GM18498 (cell line): ENCODE data around the gene CNR1.

Experiments
- ATAC-seq: cut with Tn5 transposase; IDR thresholded peaks from one replicate; pipeline ENCODE4 v1.9.1; 2021; ENCODE audit warnings: mild to moderate bottlenecking, moderate library complexity; ENCODE audit not compliant: unreplicated experiment

CNR1 gene

DNA sequence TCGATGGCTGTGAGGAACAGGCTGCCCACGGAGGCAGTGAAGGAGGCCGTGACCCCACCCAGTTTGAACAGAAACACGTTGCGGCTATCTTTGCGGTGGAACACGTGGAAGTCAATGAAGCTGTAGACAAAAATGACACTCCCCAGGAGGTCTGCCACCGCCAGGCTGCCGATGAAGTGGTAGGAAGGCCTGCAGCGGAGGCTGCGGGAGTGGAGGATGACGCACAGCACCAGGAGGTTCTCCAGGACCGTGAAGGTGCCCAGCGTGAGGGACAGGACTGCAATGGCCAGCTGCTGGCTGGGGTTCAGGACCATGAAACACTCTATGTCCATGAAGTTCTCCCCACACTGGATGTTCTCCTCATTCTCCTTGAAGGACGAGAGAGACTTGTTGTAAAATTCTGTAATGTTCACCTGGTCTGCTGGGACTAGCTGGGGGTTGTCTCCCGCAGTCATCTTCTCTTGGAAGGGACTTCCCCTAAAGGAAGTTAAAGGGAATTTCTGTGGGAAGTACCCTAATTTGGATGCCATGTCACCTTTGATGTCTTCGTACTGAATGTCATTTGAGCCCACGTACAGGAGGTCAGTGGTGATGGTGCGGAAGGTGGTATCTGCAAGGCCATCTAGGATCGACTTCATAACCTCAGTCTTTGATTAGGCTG lies 21.4 kb downstream of the CNR1 start:
- ATAC-seq: no peak

DNA sequence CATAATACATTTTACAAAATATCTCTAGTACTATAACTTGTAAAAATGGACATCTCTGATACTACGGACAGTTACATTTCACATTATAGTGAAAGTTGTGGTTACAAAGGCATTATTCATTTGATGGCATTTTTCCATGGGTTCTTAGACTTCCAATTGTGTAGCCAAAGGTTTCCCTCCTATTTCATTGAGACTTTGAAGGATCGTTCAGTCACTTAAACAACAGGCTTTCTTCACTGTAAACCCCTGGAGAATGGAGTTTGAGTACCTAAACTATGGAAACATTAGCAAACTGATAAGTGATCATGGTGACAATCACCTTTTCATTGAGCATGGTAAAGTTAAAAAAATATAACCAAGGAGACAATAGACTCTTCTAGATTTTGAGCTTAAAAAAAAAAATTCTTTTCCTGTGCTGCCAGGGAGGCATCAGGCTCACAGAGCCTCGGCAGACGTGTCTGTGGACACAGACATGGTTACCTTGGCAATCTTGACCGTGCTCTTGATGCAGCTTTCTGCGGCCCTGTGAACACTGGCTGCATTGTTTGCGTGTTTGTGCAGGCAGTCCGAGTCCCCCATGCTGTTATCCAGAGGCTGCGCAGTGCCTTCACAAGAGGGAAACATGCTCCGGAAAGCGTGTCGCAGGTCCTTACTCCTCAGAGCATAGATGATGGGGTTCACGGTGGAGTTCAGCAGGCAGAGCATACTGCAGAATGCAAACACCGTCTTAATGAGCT lies 22.6 kb downstream of the CNR1 start:
- no peak for ATAC-seq

DNA sequence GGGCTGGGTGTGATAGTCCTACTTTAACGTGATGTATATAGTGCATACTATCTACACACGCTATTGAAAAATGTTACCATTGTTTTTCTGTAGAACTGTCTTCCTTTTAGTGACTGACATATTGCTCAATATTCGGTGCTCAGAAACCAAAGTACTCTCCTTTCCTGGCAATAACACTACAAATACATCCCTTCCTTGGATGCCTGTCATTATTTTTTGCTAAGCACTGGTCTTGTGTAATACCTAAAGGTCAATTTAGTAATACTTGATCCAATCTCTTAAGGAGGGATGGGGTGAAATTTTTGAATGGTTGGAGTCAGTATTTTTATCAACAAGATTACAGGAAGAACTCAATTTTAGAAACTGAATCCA lies 23.9 kb downstream of the CNR1 start:
- ATAC-seq: no peak

DNA sequence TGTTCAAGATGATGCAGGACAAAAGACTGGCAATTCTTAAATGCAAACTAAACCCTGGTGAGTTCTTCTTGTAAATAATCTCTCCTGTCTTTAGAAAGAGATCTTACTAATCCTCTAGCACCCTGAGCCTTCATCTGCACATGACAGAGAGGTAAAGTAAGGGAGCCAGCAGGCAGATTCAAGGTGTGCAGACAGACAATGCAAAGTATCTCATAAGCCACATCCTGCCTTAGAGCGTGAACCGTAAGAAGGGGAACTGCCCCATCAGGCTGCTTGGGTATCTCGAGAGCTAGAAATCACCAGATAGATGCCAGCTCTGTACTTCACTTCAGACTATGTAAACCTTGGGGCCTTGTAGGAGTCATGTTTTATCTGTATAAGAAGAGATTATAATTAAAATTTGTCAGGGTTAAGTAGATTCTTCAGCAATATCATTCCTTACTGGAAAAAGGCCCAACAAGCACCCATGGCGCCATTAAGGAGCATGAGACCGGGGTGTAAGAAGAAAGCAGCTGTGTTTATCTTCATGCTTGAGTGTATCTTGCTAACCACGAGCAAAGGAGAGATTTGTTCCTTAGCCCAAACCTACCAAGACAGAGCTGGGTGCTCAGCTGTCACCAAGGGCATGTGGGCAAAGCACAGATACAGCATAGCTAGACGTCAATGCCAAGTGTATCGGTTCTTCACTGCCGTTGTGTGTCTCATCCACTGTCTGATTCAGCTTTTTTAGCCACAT lies 24.4 kb downstream of the CNR1 start:
- ATAC-seq: peak; percentile 97

DNA sequence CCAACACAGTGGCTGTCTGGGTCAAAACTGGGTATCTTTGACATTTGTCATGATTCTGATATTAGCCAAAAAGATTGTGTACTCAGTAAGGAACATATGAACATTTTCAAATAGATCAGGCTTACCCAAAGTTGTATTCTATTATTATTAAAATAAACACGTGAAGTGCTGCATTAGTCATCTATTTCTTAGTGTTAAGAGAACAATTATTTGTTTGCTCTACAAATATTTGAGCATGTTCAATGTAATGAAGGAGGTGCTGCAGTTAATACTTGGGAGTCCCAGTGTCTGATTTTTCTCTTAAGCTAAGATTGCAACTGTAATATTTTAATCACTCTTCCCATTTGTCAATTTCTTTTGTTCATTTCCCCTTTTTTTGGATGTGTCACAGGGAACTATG lies 28.2 kb downstream of the CNR1 start:
- ATAC-seq: no peak

DNA sequence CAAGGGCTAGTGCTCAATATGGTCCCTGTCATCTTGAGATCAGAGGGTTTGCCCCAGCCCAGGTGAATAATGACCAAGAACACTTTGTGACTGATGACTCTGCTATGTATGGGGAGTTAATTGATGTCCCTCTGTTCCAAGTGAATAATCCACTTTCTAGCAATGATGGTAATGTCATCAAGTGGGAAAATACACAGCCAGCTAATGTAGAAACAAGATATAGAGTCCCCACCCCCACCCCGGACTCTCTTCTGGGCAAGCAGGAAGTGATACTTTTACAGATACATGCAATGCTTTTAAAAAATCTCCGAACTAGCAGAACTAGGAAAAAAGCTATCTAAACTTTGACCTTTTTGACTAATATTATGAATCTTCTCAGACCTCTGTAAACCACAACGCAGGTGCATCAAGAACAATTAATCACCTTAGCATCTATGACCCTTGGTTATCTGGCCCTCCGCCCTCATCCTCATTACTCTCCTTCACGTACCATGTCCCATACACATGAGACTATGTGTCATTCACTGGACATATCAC lies 30.5 kb downstream of the CNR1 start:
- ATAC-seq: peak; percentile 80

DNA sequence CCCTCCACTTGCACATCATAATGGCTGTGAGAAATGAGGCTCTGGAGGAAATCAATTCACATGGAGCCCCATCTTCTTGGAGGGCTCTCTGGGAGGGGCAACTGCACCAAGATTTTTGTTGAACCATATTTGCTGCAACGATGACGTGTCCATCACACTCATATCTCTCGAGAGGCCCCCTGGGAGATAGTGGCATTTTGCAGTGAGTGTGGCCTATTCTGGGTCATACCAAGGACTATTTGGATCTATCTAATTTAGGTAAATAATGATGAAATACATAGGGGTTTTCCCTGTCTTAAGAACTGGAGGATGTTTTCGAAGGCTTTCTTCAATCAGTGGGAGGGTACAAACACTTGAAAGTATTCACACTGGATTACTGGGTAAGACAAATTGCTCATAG lies 31.6 kb downstream of the CNR1 start:
- no peak for ATAC-seq

DNA sequence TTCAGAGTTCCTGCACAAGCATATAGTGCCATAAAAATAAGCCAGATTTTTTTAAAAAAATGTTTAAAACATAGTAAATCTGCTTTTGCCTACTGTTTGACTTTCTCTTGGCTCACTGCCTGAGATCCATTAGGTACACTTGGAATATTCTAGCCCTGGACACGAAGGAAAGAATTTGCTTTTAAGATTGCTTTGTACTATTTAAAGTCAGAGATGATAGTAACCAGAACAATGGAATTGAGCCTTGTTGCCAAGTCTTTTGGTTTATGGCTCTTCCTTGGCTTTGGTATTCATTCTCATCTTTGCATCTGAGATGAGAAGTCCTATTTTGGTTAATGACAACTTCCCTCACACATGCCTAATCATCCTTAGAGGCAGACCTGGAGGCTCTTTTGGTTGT lies 32.4 kb downstream of the CNR1 start:
- no peak for ATAC-seq

DNA sequence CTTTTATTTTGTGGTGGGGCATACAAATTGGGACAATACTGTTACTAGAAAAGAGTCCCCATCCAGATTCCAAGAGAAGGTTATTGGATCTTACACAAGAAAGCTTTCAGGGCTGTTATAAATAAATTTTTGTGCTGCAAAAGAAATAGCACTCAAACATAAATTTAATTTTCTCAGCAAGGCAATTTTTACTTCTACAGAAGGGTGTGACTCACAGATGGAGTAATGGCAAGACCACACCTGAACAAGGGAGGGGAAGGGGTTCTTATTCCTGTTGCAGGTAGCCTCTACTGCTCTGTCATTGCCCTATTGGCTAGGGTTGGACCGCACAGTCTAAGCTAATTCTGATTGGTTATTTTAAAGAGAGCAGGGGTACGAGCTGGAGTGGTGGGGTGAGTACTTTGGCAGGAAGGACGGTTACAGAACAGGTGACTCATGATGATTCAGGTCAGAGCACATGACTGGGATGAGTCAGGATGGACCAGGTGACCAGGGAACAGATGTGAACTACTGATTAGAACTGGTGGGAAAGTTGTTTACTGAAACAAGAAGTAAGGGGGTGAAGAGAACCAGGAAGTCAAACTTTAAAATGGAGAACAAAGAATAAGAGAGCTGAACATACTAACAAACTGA lies 41.1 kb downstream of the CNR1 start:
- no peak for ATAC-seq

DNA sequence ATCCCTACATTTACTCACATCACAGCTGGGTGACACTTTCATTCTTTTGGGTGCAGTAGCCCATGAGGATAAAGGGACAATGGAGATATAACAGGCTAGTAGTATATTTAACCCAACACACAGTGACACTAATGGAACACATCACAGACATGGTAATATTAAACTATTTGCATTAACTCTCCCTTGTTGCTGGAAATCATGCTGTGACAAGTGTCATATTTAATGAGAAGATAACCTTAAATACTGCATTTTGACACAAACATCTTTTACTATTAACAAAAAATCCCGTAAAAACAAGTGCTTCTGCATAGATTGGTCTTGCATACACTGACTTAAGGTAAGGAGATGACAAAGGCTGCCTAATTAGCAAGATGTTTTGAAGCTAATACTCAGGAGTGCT lies 45.5 kb downstream of the CNR1 start:
- ATAC-seq: no peak

DNA sequence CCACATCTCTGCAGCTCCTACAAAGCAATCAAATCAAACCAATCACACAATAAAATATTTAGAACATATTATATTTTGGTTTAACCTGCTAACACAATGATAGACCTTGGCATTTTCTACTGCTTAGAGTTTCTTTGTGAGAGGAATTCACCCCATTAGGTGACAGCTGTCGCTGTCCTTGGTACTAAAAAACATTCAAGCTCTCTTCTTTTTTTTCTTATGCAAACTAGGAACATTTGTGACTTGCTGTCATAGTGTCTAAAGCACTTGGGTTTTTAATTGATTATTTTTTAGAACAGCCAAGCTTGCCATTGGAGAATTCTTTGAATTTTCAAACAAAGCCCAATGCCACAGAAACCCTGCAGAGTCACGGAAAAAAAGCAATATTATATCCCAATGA lies 46.4 kb downstream of the CNR1 start:
- no peak for ATAC-seq

DNA sequence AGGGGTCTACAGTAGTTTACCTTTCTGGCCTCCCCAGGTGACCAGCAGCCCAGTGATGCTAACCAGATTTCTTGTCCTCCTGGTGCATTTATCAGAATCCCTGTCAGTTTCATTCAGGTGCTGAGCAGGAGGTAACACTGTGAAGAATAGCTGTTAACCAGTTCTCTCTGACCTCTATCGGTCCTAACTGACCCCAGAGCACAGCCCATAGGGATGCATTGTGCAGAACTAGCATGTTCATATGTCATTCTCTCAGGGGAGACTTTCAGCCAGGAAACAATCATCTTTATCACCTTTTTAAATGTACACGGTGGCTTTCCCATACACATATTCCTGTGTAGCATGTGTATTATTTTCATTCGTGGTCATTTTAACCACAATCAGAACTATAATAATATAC lies 49.9 kb downstream of the CNR1 start:
- ATAC-seq: no peak

DNA sequence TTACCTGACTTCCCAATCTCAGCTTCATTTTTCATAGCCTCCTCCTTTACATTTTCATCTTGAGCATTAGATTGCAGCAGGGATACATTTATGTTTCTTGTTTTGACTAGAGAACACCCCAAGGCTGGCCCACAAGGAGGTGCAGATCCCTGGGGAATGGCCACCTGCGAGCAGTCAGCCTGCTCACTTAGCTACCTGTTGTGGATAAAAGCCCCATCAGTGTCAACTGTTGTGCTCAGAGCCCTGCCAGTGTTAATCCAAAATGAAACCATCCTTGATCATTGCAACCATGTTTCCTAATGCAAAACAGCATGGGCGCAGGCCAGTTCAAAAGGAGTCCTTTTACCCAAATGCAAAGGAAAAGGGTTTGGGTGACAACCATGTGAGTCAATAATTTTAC lies 50.8 kb downstream of the CNR1 start:
- no peak for ATAC-seq

DNA sequence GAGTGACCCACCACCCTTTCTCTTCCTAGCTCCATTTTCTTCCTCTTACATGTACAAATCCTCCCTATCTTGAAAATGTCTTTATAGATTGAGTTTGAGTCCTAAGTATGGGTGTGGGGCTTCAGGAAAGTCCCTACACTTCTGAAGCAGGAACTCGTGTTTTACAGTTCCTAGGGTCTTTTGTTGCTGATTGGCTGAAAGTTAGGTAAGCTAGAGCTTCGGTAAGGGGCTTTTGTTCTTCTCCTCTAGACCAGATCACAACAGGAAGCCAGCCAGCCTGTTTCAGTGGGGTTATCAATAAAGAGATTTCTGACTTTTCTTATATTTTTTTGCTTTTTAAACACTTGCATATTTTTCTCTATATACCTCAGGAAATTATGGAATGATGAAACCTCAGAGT lies 51.3 kb downstream of the CNR1 start:
- no peak for ATAC-seq

DNA sequence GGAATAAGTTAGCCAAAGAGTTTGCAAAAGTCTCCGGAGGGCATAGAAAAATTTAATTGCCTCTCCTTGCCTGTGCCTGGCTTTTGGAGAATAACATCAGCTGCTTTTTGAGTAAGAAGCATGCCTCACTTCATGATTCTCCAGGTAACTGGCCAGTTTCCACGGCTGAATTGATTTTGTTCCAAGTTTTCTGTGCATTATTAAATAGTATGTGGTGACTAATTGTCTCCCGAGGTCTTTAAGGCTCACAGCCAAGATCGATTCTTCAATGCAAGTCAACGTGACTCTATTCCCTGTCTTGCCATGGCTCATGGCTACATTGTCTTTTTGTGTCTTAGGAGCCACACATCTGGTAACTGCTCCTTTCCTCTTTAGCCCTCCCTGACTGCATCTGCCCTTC lies 54.2 kb downstream of the CNR1 start:
- no peak for ATAC-seq

DNA sequence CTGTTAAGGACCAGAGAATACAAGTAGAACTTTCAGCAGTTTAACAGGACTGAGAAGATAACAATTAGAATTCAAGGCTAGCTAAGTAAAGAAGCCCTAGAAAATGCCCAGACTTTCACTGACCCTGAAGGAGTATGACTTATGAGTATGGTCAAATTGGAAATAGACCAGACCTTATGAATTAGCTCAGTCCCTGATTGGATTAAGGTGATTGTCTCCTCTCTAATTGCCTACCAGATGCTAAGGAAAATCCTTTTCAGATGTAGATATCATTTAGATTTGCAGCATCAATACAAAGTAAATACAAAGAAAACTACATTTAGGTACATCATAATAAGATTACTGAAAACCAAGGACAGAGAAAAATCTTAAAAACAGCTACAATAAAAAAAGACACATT lies 58.9 kb downstream of the CNR1 start:
- ATAC-seq: no peak

DNA sequence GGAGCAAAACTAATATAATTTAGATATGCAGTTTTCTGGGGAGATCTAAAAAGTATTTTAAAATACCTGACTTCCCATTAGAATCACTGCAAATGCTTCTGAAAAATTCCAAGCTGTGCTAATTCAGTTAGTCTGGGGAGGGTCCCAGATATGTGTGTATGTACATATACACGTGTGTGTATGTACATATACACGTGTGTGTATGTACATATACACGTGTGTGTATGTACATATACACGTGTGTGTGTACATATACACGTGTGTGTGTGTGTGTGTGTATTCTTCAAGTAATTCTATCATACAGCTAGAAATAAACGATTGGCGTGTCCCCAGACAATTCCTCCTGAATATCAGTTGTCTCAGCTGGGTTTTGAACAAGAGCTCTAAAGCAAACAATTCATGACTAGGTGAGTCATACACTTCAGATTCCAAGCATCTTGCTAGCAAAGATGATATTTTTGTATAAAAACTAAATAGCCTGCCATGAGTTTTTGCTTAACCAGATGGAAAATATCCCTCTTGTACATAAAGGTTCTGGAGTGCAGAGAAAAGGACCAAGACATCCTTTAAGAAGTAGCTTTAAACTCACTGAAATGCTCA lies 60.3 kb downstream of the CNR1 start:
- ATAC-seq: no peak
